DOHH2 (cell line): ENCODE measurements around the gene DHRS7B.
"Not testable (repeated sequence)": the region's sequence is repeated elsewhere in the genome, so short reads cannot be mapped to it uniquely, and the experiment has no call there.

Experiments
- H3F3A ChIP-seq: fragments of 200-600 bp; sonication (generic), shearing (Covaris generic); 2 replicates; pipeline ENCODE4 v1.6.0; 2016; ENCODE audit warnings: antibody characterized with exemption, mild to moderate bottlenecking; ENCODE audit not compliant: control insufficient read depth, insufficient read depth
- H3K27ac ChIP-seq: fragments of 200-600 bp; sonication (generic); 2 replicates; pipeline ENCODE4 v1.5.1; 2014; ENCODE audit warnings: low read depth, mild to moderate bottlenecking, low read length, moderate library complexity
- H3K27me3 ChIP-seq: fragments of 200-600 bp; sonication (generic); 2 replicates; pipeline ENCODE4 v1.6.1; 2014; ENCODE audit warnings: mild to moderate bottlenecking, low read length, mixed read lengths; ENCODE audit not compliant: control insufficient read depth
- H3K36me3 ChIP-seq: fragments of 200-600 bp; sonication (generic); 2 replicates; pipeline ENCODE4 v1.6.1; 2014; ENCODE audit warnings: mild to moderate bottlenecking, low read length, moderate library complexity, mixed read lengths; ENCODE audit not compliant: control insufficient read depth
- H3K4me1 ChIP-seq: fragments of 200-600 bp; sonication (generic); 2 replicates; pipeline ENCODE4 v1.6.1; 2014; ENCODE audit warnings: mild to moderate bottlenecking, low read length, mixed read lengths; ENCODE audit not compliant: control insufficient read depth
- H3K4me2 ChIP-seq: fragments of 200-600 bp; sonication (generic); 2 replicates; pipeline ENCODE4 v1.6.0; 2014; ENCODE audit warnings: mild to moderate bottlenecking, low read length, moderate library complexity
- H3K4me3 ChIP-seq: fragments of 200-600 bp; sonication (generic); 2 replicates; pipeline ENCODE4 v1.5.1; 2014; ENCODE audit warnings: mild to moderate bottlenecking, low read length, mixed read lengths
- H3K79me2 ChIP-seq: fragments of 200-600 bp; sonication (generic); 2 replicates; pipeline ENCODE4 v1.6.1; 2014; ENCODE audit warnings: mild to moderate bottlenecking, low read length, mixed read lengths; ENCODE audit not compliant: control insufficient read depth
- H3K9me2 ChIP-seq: fragments of 200-600 bp; sonication (generic); replicated peaks from 2 replicates; pipeline ENCODE4 v1.6.1; 2014; ENCODE audit warnings: mild to moderate bottlenecking, low read length, mixed read lengths; ENCODE audit not compliant: control insufficient read depth
- H3K9me3 ChIP-seq: fragments of 200-600 bp; sonication (generic); 2 replicates; pipeline ENCODE4 v1.6.1; 2014; ENCODE audit warnings: antibody characterized with exemption, low read length, mixed read lengths; ENCODE audit not compliant: control insufficient read depth, insufficient read depth
- H4K20me1 ChIP-seq: fragments of 200-600 bp; sonication (generic); 2 replicates; pipeline ENCODE4 v1.6.0; 2014; ENCODE audit warnings: low read depth, mild to moderate bottlenecking, antibody characterized with exemption, low read length, moderate library complexity; ENCODE audit not compliant: control insufficient read depth, insufficient read depth
- EZH2phosphoT487 ChIP-seq: fragments of 200-600 bp; sonication (generic); IDR thresholded peaks from 2 replicates; pipeline ENCODE4 v1.6.1; 2017; ENCODE audit warnings: borderline replicate concordance, mild to moderate bottlenecking, antibody characterized with exemption, low read length, moderate library complexity, mixed read lengths
- TF ChIP-seq, protein P1 (sequence below): fragments of 200-600 bp; sonication (generic); IDR thresholded peaks from one replicate; pipeline ENCODE4 v1.5.1; 2014; ENCODE audit warnings: antibody characterized with exemption, mild to moderate bottlenecking, low read depth, low read length; ENCODE audit not compliant: poor library complexity, severe bottlenecking

The DHRS7B gene

DNA sequence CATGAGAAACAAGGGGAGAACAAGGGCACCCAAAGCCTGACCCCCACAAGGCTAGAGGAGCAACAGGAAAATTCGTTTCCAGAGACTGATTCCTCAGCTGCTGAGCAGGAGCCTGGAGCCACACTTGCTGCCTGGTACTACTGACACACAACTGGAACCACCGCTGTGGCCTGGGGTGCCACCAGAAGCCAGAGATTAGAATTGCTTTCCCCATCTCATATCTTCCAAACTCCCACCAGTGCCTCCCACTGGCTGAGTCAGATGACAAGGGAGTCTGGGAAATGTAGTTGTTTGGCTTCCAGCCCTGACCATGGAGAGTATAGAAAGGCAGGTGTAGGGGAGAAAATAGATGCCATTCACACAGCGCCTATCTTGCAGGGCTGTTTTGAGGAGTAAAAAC is 91.3 kb downstream of the DHRS7B start:
- H3K9me2 ChIP-seq = no peaks in the 10 kb centered on the region
- no peak overlapping the region for H3K27ac ChIP-seq
- H3K79me2 ChIP-seq = peaks cover 63% of the 10 kb centered on the region
- H3K27me3 ChIP-seq = no peaks in the 10 kb centered on the region
- no peak for TF ChIP-seq EZH2phosphoT487
- TF ChIP-seq, protein P1, sequence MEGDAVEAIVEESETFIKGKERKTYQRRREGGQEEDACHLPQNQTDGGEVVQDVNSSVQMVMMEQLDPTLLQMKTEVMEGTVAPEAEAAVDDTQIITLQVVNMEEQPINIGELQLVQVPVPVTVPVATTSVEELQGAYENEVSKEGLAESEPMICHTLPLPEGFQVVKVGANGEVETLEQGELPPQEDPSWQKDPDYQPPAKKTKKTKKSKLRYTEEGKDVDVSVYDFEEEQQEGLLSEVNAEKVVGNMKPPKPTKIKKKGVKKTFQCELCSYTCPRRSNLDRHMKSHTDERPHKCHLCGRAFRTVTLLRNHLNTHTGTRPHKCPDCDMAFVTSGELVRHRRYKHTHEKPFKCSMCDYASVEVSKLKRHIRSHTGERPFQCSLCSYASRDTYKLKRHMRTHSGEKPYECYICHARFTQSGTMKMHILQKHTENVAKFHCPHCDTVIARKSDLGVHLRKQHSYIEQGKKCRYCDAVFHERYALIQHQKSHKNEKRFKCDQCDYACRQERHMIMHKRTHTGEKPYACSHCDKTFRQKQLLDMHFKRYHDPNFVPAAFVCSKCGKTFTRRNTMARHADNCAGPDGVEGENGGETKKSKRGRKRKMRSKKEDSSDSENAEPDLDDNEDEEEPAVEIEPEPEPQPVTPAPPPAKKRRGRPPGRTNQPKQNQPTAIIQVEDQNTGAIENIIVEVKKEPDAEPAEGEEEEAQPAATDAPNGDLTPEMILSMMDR = no peak
- H3F3A ChIP-seq = no peaks in the 10 kb centered on the region; the same call in 1 of the 2 replicates
- peaks cover 12% of the 10 kb centered on the region for H3K4me1 ChIP-seq
- H3K9me3 ChIP-seq = no peaks in the 10 kb centered on the region
- no peak overlapping the region for H3K4me3 ChIP-seq
- H4K20me1 ChIP-seq = peaks cover 6% of the 10 kb centered on the region; the same call in 1 of the 2 replicates
- H3K36me3 ChIP-seq = peaks cover 45% of the 10 kb centered on the region
- H3K4me2 ChIP-seq = no peak overlapping the region

DNA sequence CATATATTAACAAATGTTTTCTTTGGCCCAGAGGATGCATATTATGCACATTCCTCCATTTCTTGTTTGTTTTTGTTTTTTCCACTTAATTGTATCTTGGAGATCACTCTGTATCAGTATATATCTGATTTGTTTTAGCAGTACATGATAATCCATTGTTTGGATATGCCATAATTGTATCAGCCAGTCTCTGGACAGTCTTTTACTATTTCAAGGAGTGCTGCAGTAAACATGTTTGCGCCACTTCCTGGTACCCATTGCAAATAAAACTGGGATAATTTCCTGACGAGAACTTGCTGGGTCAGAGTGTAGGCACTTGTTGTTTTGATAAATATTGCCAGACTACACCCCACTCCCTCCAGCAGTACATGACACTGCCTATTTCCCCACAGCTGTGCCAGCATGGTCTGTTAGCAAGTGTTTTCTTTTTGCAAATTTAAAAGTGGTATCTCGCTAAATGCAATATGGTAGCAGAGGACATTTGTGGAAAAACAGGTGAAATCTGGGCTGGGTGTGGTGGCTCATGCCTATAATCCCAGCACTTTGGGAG is 92.1 kb downstream of the DHRS7B start:
- TF ChIP-seq EZH2phosphoT487 = no peak
- TF ChIP-seq, protein P1 = no peak

DNA sequence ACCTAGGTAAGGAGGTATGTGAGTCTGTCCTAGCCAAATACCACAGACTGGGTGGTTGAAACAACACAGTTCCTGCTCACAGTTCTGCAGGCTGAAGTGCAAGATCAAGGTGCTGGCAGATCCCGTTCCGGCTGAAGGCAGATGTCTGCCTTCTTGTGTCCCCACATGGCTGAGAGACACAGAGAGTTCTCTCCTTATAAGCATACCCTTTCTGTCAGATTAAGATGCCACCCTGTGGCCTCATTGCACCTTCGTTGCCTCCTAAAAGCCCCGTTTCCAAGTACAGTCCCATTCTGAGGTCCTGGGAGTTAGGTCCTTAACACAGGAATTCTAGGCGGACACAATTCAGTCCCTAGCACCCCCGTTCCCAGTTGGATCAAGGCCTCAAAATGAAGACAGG is 96.3 kb downstream of the DHRS7B start:
- no peaks in the 10 kb centered on the region for H3K9me3 ChIP-seq
- no peaks in the 10 kb centered on the region; the same call in 1 of the 2 replicates for H3F3A ChIP-seq
- peaks cover 17% of the 10 kb centered on the region for H3K79me2 ChIP-seq
- H3K36me3 ChIP-seq = peaks cover 25% of the 10 kb centered on the region
- H3K27me3 ChIP-seq = no peaks in the 10 kb centered on the region
- no peaks in the 10 kb centered on the region for H3K9me2 ChIP-seq
- no peaks in the 10 kb centered on the region for H3K4me1 ChIP-seq
- peaks cover 6% of the 10 kb centered on the region; the same call in 1 of the 2 replicates for H4K20me1 ChIP-seq
- no peak overlapping the region for H3K4me2 ChIP-seq
- H3K4me3 ChIP-seq = no peak overlapping the region
- no peak overlapping the region for H3K27ac ChIP-seq
- TF ChIP-seq, protein P1 = no peak
- TF ChIP-seq EZH2phosphoT487 = no peak

More for the DNA sequence above, 92.1 kb downstream of the DHRS7B start:
- no peaks in the 10 kb centered on the region for H3K9me3 ChIP-seq
- peaks cover 6% of the 10 kb centered on the region; the same call in 1 of the 2 replicates for H4K20me1 ChIP-seq
- H3F3A ChIP-seq = no peaks in the 10 kb centered on the region; the same call in 1 of the 2 replicates
- no peak overlapping the region for H3K4me3 ChIP-seq
- peaks cover 12% of the 10 kb centered on the region for H3K4me1 ChIP-seq
- H3K9me2 ChIP-seq = no peaks in the 10 kb centered on the region
- H3K27me3 ChIP-seq = no peaks in the 10 kb centered on the region
- H3K4me2 ChIP-seq = no peak overlapping the region
- H3K79me2 ChIP-seq = peaks cover 55% of the 10 kb centered on the region
- peaks cover 38% of the 10 kb centered on the region for H3K36me3 ChIP-seq
- no peak overlapping the region for H3K27ac ChIP-seq

DNA sequence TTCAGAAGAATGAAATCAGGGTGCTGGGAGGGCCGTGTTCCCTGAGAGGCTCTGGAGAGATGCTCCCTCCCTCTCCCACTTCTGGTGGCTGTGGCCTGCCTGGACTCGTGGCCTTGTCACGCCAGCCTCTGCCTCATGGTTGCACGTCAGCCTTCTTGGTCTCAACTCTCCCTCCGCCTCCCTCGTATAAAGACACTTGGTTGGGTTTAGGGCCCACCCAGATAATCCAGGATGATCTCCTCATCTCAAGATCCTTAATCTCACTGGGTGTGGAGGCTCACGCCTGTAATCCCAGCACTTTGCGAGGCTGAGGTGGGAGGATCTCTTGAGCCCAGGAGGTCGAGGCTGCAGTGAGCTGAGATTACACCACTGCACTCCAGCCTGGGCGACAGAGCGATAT is 100.5 kb downstream of the DHRS7B start:
- H3K4me3 ChIP-seq, H3K27me3 ChIP-seq, H3K36me3 ChIP-seq, H3K9me2 ChIP-seq, H4K20me1 ChIP-seq, H3K9me3 ChIP-seq, H3K4me2 ChIP-seq, H3K4me1 ChIP-seq, H3K27ac ChIP-seq, H3F3A ChIP-seq, H3K79me2 ChIP-seq: not testable (repeated sequence)
